CD4-positive, alpha-beta T cell (primary cell): ENCODE measurements around the gene NOTCH3. TPM values are rescaled to one million over a fixed set of nuclear protein-coding genes. Genes with fewer than 3 reads are reported as not detected.
A peak's percentile ranks its signal among the peaks of the same experiment; 100 is the strongest.

Experiments
- ATAC-seq: fragments of 200-7000 bp; cut with Tn5 transposase; one replicate; pipeline ENCODE4 v1.10.0; 2022; ENCODE audit warnings: mild to moderate bottlenecking; ENCODE audit not compliant: poor library complexity
- CTCF ChIA-PET: fragments of 350-600 bp; sonication (Branson Sonifier 250); formaldehyde crosslinking; loops from one replicate; lab custom pipeline; 2021; ENCODE audit warnings: antibody characterized with exemption, inconsistent platforms; lab: Charles Lee
- POLR2A ChIA-PET: fragments of 350-600 bp; sonication (Branson Sonifier 250); formaldehyde crosslinking; loops from one replicate; lab custom pipeline; 2021; ENCODE audit warnings: antibody characterized with exemption, inconsistent platforms; lab: Charles Lee
- DNase-seq, 14 experiments: peaks; one replicate each; pipeline ENCODE4 v3.0.0-alpha.2; 2013 to 2020; ENCODE audit warnings: mixed read lengths in 2 of 14
- H3K27ac ChIP-seq, 2 donors: one replicate each; pipeline versions ENCODE4 v1.5.1 to v1.7.0; 2013; ENCODE audit warnings: low read length in 2 of 2, low read depth in 1 of 2, mild to moderate bottlenecking in 1 of 2
- H3K27me3 ChIP-seq, 2 experiments: 1 replicate in 1 of 2; 2 replicates in 1 of 2; pipeline versions ENCODE4 v1.6.1 to v1.7.0; 2013; ENCODE audit warnings: low read length in 2 of 2, control low read depth in 1 of 2, mild to moderate bottlenecking in 1 of 2, moderate library complexity in 1 of 2; ENCODE audit not compliant: insufficient read depth in 2 of 2, control insufficient read depth in 1 of 2
- H3K36me3 ChIP-seq: one replicate; pipeline ENCODE4 v1.6.1; 2013; ENCODE audit warnings: low read length, control low read depth; ENCODE audit not compliant: insufficient read depth
- H3K4me1 ChIP-seq: one replicate; pipeline ENCODE4 v1.6.1; 2013; ENCODE audit warnings: low read length, control low read depth; ENCODE audit not compliant: insufficient read depth
- H3K4me3 ChIP-seq: one replicate; pipeline ENCODE4 v1.5.1; 2013; ENCODE audit warnings: mild to moderate bottlenecking, low read length, moderate library complexity
- H3K9me3 ChIP-seq, 2 experiments: 1 replicate in 1 of 2; 2 replicates in 1 of 2; pipeline versions ENCODE4 v1.6.1 to v1.7.0; 2013; ENCODE audit warnings: low read length in 2 of 2, mild to moderate bottlenecking in 2 of 2, control low read depth in 1 of 2, moderate library complexity in 1 of 2; ENCODE audit not compliant: control insufficient read depth in 1 of 2, insufficient read depth in 1 of 2
- H3K27ac Mint-ChIP-seq: one replicate; pipeline ENCODE4 v1.8.0; 2020; ENCODE audit warnings: mixed read lengths
- H3K27me3 Mint-ChIP-seq: one replicate; pipeline ENCODE4 v1.8.0; 2021; ENCODE audit warnings: mixed read lengths
- H3K36me3 Mint-ChIP-seq: one replicate; pipeline ENCODE4 v1.8.0; 2021; ENCODE audit warnings: low read depth, mixed read lengths
- H3K4me1 Mint-ChIP-seq: one replicate; pipeline ENCODE4 v1.8.0; 2021; ENCODE audit warnings: low read depth, mixed read lengths
- H3K4me3 Mint-ChIP-seq: one replicate; pipeline ENCODE4 v1.8.0; 2020; ENCODE audit warnings: mild to moderate bottlenecking, mixed read lengths
- H3K9me3 Mint-ChIP-seq: one replicate; pipeline ENCODE4 v1.8.0; 2020; ENCODE audit warnings: mixed read lengths
- CTCF ChIP-seq: fragments of 200-600 bp; IDR thresholded peaks from one replicate; pipeline ENCODE4 v1.8.0; 2022; ENCODE audit warnings: antibody characterized with exemption, mild to moderate bottlenecking
- intact Hi-C, 2 experiments: fragments of 100-400 bp; cut with DNase I in 1 of 2; cut with micrococcal nuclease in 1 of 2; formaldehyde crosslinking; loops; one replicate each; pipeline versions ENCODE4 v1.15.1 to v1.9.0; 2023 to 2025; cut with DNase I, micrococcal nuclease
- total RNA-seq, 174 experiments: library from RNA in 2 of 174; stranded (reverse) in 2 of 174; gene quantifications; one replicate each; pipeline ENCODE4 v1.2.3 and lab custom pipeline; 2021 to 2026

NOTCH3 gene
- total RNA-seq, 2 experiments from 2014 or later = not detected

- Mint-ChIP-seq H3K9me3 (no peaks in the 10 kb centered on the region), H3K4me3 (no peak overlapping the region), H3K4me1 (no peaks in the 10 kb centered on the region), H3K36me3 (no peaks in the 10 kb centered on the region), H3K27ac (no peak overlapping the region), H3K27me3 (peaks cover 14% of the 10 kb centered on the region)
- H3K36me3 ChIP-seq = no peaks in the 10 kb centered on the region
- CTCF ChIA-PET = no interaction called here
- ATAC-seq (peak; percentile 39), DNase-seq (peak in 1 of 14 experiments; percentile 32)
- H3K9me3 ChIP-seq = peaks cover 0 to 5% of the 10 kb centered on the region in 2 experiments
- intact Hi-C loops = no loop called here
- no peak overlapping the region for H3K4me3 ChIP-seq
- no peak overlapping the region for H3K27ac ChIP-seq
- peaks cover 0 to 2% of the 10 kb centered on the region in 2 experiments for H3K27me3 ChIP-seq
- POLR2A ChIA-PET = no interaction called here
- no peaks in the 10 kb centered on the region for H3K4me1 ChIP-seq
- no peak for TF ChIP-seq CTCF
Observed at GRCh38 chr19:15187026-15188007, 13.5 kb downstream of the NOTCH3 start.

- no peak for ATAC-seq
- Histone ChIP-seq H3K27ac (no peak overlapping the region), H3K27me3 (no peaks in the 10 kb centered on the region), H3K36me3 (no peaks in the 10 kb centered on the region), H3K4me1 (no peaks in the 10 kb centered on the region), H3K4me3 (no peak overlapping the region), H3K9me3 (peaks cover 0 to 5% of the 10 kb centered on the region in 2 experiments)
- no peak for DNase-seq
- Mint-ChIP-seq H3K27ac (no peak overlapping the region), H3K4me3 (no peak overlapping the region), H3K27me3 (peaks cover 2% of the 10 kb centered on the region), H3K36me3 (no peaks in the 10 kb centered on the region), H3K9me3 (no peaks in the 10 kb centered on the region), H3K4me1 (no peaks in the 10 kb centered on the region)
- intact Hi-C loops = no loop called here
- CTCF ChIA-PET = interaction anchor here (0.6 kb wide), 1 partner anchor 1011 kb away, joined by 3 read pairs; no protein-coding TSS in a partner anchor
- POLR2A ChIA-PET = no interaction called here
- no peak for TF ChIP-seq CTCF
Observed at GRCh38 chr19:15185188-15185587, 15.6 kb downstream of the NOTCH3 start.

GRCh38 chr19:15184776-15185175 lies 16.0 kb downstream of the NOTCH3 start:
- H3K4me1 Mint-ChIP-seq = no peaks in the 10 kb centered on the region
- no peak overlapping the region for H3K27ac Mint-ChIP-seq
- H3K27me3 Mint-ChIP-seq = peaks cover 6% of the 10 kb centered on the region
- CTCF ChIA-PET = interaction anchor here (0.6 kb wide), 1 partner anchor 1012 kb away, joined by 3 read pairs; no protein-coding TSS in a partner anchor
- H3K9me3 Mint-ChIP-seq = no peaks in the 10 kb centered on the region
- no peaks in the 10 kb centered on the region for H3K36me3 Mint-ChIP-seq
- Histone ChIP-seq H3K4me1 (no peaks in the 10 kb centered on the region), H3K27me3 (no peaks in the 10 kb centered on the region), H3K4me3 (no peak overlapping the region), H3K36me3 (no peaks in the 10 kb centered on the region), H3K27ac (no peak overlapping the region), H3K9me3 (peaks cover 0 to 5% of the 10 kb centered on the region in 2 experiments)
- TF ChIP-seq CTCF = no peak
- ATAC-seq (no peak), DNase-seq (no peak)
- intact Hi-C loops = no loop called here
- no peak overlapping the region for H3K4me3 Mint-ChIP-seq
- POLR2A ChIA-PET = no interaction called here
